ENCODE results near the gene SLC12A8.

The SLC12A8 gene

DNA sequence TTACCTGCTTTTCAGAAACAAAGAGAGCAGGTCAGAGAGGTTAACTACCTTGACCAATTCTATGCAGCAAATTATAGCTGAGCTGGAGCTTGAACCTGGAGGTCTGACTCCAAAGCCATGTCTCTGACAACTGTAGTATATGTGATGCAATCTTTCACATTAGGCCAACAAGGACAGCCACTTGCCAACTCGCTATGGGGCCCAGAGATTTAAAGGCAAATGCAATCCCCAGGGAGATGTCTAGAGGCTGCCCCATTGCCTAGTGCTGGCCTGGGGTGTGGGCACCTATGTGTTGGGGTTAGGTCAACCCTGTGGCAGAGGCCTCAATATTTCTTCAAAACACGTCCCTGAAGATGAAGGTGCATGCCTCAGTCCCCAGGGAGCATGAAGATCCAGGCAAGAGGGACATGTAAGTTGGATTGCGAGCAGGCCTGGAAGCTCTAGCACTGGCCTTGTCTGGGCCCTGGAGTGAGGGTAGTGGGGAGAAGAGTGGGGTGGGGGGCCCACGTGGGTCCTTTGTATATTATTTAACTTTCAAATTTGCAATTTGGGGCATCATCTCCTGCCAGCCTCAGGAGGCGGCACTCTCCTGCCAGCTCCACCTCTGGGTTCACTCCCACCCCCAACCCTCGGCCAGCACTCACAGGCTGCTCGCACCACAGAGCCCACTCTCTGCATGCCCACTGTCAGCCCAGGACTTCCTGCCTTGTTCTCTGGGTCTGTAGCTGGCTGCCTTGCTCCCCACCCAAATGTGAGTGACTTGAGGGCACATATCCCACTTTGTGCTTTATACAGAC lies 64.3 kb downstream of the SLC12A8 start:
- Histone ChIP-seq H3K27me3 (ENCODE audit: control insufficient read depth, insufficient read depth, low read length) (no peaks in the 10 kb centered on the region), H3K9ac (no peak overlapping the region), H3K27ac (no peak overlapping the region), H2AFZ (no peak overlapping the region), H3K4me3 (ENCODE audit: low read depth, low read length) (no peak overlapping the region), H3K79me2 (no peaks in the 10 kb centered on the region), H3K36me3 (ENCODE audit: control insufficient read depth, insufficient read depth, low read length) (no peaks in the 10 kb centered on the region), H3K4me1 (peaks cover 13% of the 10 kb centered on the region), H3K9me3 (ENCODE audit: control insufficient read depth, low read length) (no peaks in the 10 kb centered on the region), H3K4me2 (ENCODE audit: low read length) (no peak overlapping the region)
- TF ChIP-seq CTCF (IDR thresholded peaks at IDR 0.05): no peak

- Histone ChIP-seq H3K27me3 (ENCODE audit: control insufficient read depth, insufficient read depth, low read length) (no peaks in the 10 kb centered on the region), H3K4me3 (ENCODE audit: low read depth, low read length) (no peak overlapping the region), H3K4me1 (peaks cover 17% of the 10 kb centered on the region)
These were observed 65.1 kb downstream of the SLC12A8 start for GRCh38 chr3:125147491-125147820.

DNA sequence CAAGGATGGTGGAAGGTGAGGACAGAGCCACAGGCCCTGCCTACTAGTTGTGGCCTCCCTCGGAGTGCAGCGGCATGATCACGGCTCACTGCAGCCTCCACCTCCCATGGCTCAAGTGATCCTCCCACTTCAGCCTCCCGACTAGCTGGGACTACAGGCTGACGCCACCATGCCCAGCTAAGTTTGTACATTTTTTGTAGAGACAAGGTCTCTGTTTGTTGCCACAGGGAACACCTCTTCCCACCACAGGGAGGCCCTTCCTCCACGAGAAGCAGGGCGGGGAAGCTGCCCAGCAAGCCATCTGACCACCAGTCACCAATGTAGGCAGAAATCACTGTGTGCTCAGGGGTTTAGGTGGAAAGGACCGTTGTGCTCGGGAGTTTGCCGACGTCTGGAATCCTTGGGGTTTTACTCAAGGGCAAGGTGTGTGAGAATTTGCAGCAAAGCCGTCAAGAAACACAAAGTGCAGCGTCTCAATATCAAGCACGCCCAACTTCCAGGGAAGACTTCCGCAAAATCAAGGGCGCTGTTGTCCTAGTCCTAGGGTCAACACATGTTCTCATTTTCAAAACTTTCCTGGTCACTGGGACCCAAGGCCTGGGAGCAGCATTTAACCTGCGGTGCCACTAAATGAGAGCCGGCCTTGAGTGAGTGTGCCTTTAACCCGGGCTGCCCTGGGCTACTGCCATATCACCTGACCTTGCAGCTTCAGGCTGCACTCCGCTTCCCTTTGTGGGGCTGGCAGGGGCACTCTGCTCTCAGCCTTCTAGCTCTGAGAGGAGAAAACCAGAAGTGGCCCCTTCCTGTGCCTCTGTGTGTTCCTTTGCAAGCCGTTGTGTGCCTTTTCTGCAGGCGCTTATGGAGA lies 65.7 kb downstream of the SLC12A8 start:
- Histone ChIP-seq H3K4me3 (ENCODE audit: low read depth, low read length) (no peak overlapping the region), H3K9me3 (ENCODE audit: control insufficient read depth, low read length) (no peaks in the 10 kb centered on the region), H2AFZ (no peak overlapping the region), H3K9ac (no peak overlapping the region), H3K27ac (peak overlapping the region; percentile 9), H3K79me2 (no peaks in the 10 kb centered on the region), H3K36me3 (ENCODE audit: control insufficient read depth, insufficient read depth, low read length) (no peaks in the 10 kb centered on the region), H3K27me3 (ENCODE audit: control insufficient read depth, insufficient read depth, low read length) (no peaks in the 10 kb centered on the region), H3K4me2 (ENCODE audit: low read length) (no peak overlapping the region), H3K4me1 (peaks cover 23% of the 10 kb centered on the region)
- TF ChIP-seq CTCF (IDR thresholded peaks at IDR 0.05): no peak

More at GRCh38 chr3:125147491-125147820, 65.1 kb downstream of the SLC12A8 start:
- H3K27ac ChIP-seq: no peak overlapping the region
- no peak overlapping the region for H2AFZ ChIP-seq
- H3K4me2 ChIP-seq (ENCODE audit: low read length): no peak overlapping the region
- no peak overlapping the region for H3K9ac ChIP-seq
- no peaks in the 10 kb centered on the region for H3K36me3 ChIP-seq (ENCODE audit: control insufficient read depth, insufficient read depth, low read length)
- no peaks in the 10 kb centered on the region for H3K9me3 ChIP-seq (ENCODE audit: control insufficient read depth, low read length)
- no peaks in the 10 kb centered on the region for H3K79me2 ChIP-seq
- no peak for TF ChIP-seq CTCF (IDR thresholded peaks at IDR 0.05)

- H3K4me1 ChIP-seq: peaks cover 27% of the 10 kb centered on the region
- no peak overlapping the region for H3K4me2 ChIP-seq (ENCODE audit: low read length)
- H3K9ac ChIP-seq: no peak overlapping the region
These were observed 66.6 kb downstream of the SLC12A8 start for GRCh38 chr3:125145751-125146475.

More at GRCh38 chr3:125145751-125146475, 66.6 kb downstream of the SLC12A8 start:
- H3K27ac ChIP-seq: no peak overlapping the region
- no peaks in the 10 kb centered on the region for H3K9me3 ChIP-seq (ENCODE audit: control insufficient read depth, low read length)
- no peak overlapping the region for H2AFZ ChIP-seq
- no peaks in the 10 kb centered on the region for H3K79me2 ChIP-seq
- H3K36me3 ChIP-seq (ENCODE audit: control insufficient read depth, insufficient read depth, low read length): no peaks in the 10 kb centered on the region
- no peaks in the 10 kb centered on the region for H3K27me3 ChIP-seq (ENCODE audit: control insufficient read depth, insufficient read depth, low read length)
- no peak overlapping the region for H3K4me3 ChIP-seq (ENCODE audit: low read depth, low read length)
- no peak for TF ChIP-seq CTCF (IDR thresholded peaks at IDR 0.05)

Measured in parathyroid adenoma (tissue), 2 donors.